RWPE2 (cell line): ENCODE data around the gene MSI2.

ENCODE experiments used
- ATAC-seq: fragments of 200-7000 bp; cut with Tn5 transposase; 3 replicates; pipeline ENCODE4 v1.9.1; 2021; ENCODE audit warnings: low read depth
- DNase-seq: peaks from one replicate; pipeline ENCODE4 v3.0.0-alpha.2; 2020; ENCODE audit warnings: low spot score
- H3K27ac ChIP-seq: fragments of 450-650 bp; 2 replicates; pipeline ENCODE4 v1.5.1; 2017; ENCODE audit warnings: mild to moderate bottlenecking; ENCODE audit not compliant: poor library complexity, severe bottlenecking
- H3K27me3 ChIP-seq: fragments of 250-450 bp; sonication (Bioruptor Pico); 2 replicates; pipeline ENCODE4 v1.5.1; 2021; ENCODE audit warnings: mild to moderate bottlenecking, moderate library complexity; ENCODE audit not compliant: insufficient read depth, poor library complexity, severe bottlenecking
- H3K36me3 ChIP-seq: fragments of 250-450 bp; sonication (Bioruptor Pico); 2 replicates; pipeline ENCODE4 v1.5.1; 2020; ENCODE audit warnings: low read depth, mild to moderate bottlenecking, moderate library complexity
- H3K4me1 ChIP-seq: fragments of 250-450 bp; sonication (Bioruptor Pico); 2 replicates; pipeline ENCODE4 v1.5.1; 2021; ENCODE audit warnings: mild to moderate bottlenecking, moderate library complexity; ENCODE audit not compliant: insufficient read depth, poor library complexity, severe bottlenecking
- H3K4me3 ChIP-seq: fragments of 250-450 bp; sonication (Bioruptor Pico); 2 replicates; pipeline ENCODE4 v1.5.1; 2021; ENCODE audit warnings: mild to moderate bottlenecking, moderate library complexity; ENCODE audit not compliant: severe bottlenecking
- H3K9me3 ChIP-seq: fragments of 250-450 bp; sonication (Bioruptor Pico); 2 replicates; pipeline ENCODE4 v1.5.1; 2021; ENCODE audit warnings: mild to moderate bottlenecking, moderate library complexity; ENCODE audit not compliant: severe bottlenecking
- CTCF ChIP-seq: fragments of 450-650 bp; IDR thresholded peaks from one replicate; pipeline ENCODE4 v1.5.1; 2017; ENCODE audit warnings: mild to moderate bottlenecking, moderate library complexity; ENCODE audit not compliant: poor library complexity, severe bottlenecking

Gene MSI2

GRCh38 chr17:57330587-57330986, 74.3 kb downstream of the MSI2 start:
- DNase-seq (no peak), ATAC-seq (no peak)
- TF ChIP-seq CTCF = no peak
- no peaks in the 10 kb centered on the region for H3K4me1 ChIP-seq
- no peak overlapping the region for H3K4me3 ChIP-seq
- H3K27me3 ChIP-seq = no peaks in the 10 kb centered on the region
- no peaks in the 10 kb centered on the region for H3K36me3 ChIP-seq
- H3K27ac ChIP-seq = no peak overlapping the region
- no peaks in the 10 kb centered on the region for H3K9me3 ChIP-seq

- TF ChIP-seq CTCF = no peak
- ATAC-seq (no peak), DNase-seq (no peak)
- H3K4me1 ChIP-seq = no peaks in the 10 kb centered on the region
- no peak overlapping the region for H3K27ac ChIP-seq
- no peaks in the 10 kb centered on the region for H3K27me3 ChIP-seq
- H3K9me3 ChIP-seq = no peaks in the 10 kb centered on the region
- H3K4me3 ChIP-seq = no peak overlapping the region
- no peaks in the 10 kb centered on the region for H3K36me3 ChIP-seq
Measured at GRCh38 chr17:57331423-57331822, 75.1 kb downstream of the MSI2 start.

- Histone ChIP-seq H3K9me3 (no peaks in the 10 kb centered on the region), H3K4me3 (no peak overlapping the region), H3K27me3 (no peaks in the 10 kb centered on the region), H3K27ac (no peak overlapping the region), H3K4me1 (no peaks in the 10 kb centered on the region), H3K36me3 (no peaks in the 10 kb centered on the region)
- TF ChIP-seq CTCF = no peak
- ATAC-seq = no peak
- DNase-seq = no peak
Measured at GRCh38 chr17:57332501-57332900, 76.2 kb downstream of the MSI2 start.

- Histone ChIP-seq H3K9me3 (no peaks in the 10 kb centered on the region), H3K27me3 (no peaks in the 10 kb centered on the region), H3K4me1 (no peaks in the 10 kb centered on the region), H3K36me3 (no peaks in the 10 kb centered on the region), H3K27ac (no peak overlapping the region), H3K4me3 (no peak overlapping the region)
- ATAC-seq (no peak), DNase-seq (no peak)
- TF ChIP-seq CTCF = no peak
Measured at GRCh38 chr17:57335195-57335792, 79.0 kb downstream of the MSI2 start.

GRCh38 chr17:57337390-57337789, 81.1 kb downstream of the MSI2 start:
- Histone ChIP-seq H3K27ac (no peak overlapping the region), H3K4me1 (no peaks in the 10 kb centered on the region), H3K4me3 (no peak overlapping the region), H3K36me3 (no peaks in the 10 kb centered on the region), H3K9me3 (no peaks in the 10 kb centered on the region), H3K27me3 (no peaks in the 10 kb centered on the region)
- no peak for TF ChIP-seq CTCF
- no peak for ATAC-seq
- DNase-seq = no peak
